ENCODE results near the gene ATF7IP. TPM values are rescaled to one million over a fixed set of nuclear protein-coding genes. Genes with fewer than 3 reads are reported as not detected.

The ATF7IP gene
- total and polyA plus RNA-seq, 9 donors, result 19.9 to 38.1 (median 29.5) TPM

DNA sequence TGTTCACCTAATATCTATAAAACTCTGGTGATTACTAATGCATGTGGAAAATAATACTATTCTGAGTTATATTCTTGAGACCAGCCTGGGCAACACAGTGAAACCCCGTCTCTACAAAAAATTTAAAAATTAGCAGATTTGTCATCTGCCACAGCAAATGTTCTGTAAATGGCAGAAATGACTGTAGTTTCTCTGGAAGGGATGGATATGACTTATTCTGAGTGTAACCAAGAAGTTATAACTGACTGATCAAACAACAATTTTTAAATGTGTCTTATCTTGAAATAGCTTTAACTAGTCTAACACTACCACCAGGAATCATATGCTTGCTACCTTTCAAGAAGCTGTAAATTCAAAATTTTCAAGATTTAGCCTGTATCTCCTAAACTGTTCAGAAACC, 113.5 kb downstream of the ATF7IP start:
- Histone ChIP-seq H3K4me3 (ENCODE audit: low read length) (no peak overlapping the region), H3K27ac (ENCODE audit: low read length) (no peak overlapping the region), H3K27me3 (ENCODE audit: control insufficient read depth, insufficient read depth, low read length) (no peaks in the 10 kb centered on the region), H3K36me3 (ENCODE audit: control insufficient read depth, insufficient read depth, low read length) (peaks cover 27% of the 10 kb centered on the region), H3K9me3 (replicated peaks; ENCODE audit: control insufficient read depth, low read depth, low read length) (peaks cover 18% of the 10 kb centered on the region), H3K4me1 (ENCODE audit: control insufficient read depth, insufficient read depth, low read length) (no peaks in the 10 kb centered on the region)
- WGBS (ENCODE audit: insufficient coverage), result no CpG with 5 or more reads among the region's 1 CpG
- DNase-seq, result no peak

DNA sequence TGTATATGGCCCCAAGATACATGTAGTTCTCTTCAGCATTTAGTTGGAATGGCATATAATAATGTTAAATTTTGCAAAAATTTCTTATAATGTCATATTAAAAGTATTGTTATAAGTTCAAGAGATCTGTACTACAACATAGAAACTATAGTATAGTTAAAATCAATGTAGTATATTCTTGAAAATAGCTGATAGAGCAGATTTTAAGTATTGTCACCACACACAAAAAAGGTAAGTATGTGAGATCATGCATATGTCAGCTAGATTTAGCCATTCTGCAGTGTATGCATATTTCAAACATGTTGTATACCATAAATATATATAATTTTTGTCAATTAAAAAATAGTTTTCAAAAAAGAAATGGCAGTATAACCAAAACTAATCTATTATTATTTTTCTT, 115.7 kb downstream of the ATF7IP start:
- Histone ChIP-seq H3K27ac (ENCODE audit: low read length) (no peak overlapping the region), H3K4me3 (ENCODE audit: low read length) (no peak overlapping the region), H3K4me1 (ENCODE audit: control insufficient read depth, insufficient read depth, low read length) (no peaks in the 10 kb centered on the region), H3K36me3 (ENCODE audit: control insufficient read depth, insufficient read depth, low read length) (peaks cover 42% of the 10 kb centered on the region), H3K9me3 (replicated peaks; ENCODE audit: control insufficient read depth, low read depth, low read length) (no peaks in the 10 kb centered on the region), H3K27me3 (ENCODE audit: control insufficient read depth, insufficient read depth, low read length) (no peaks in the 10 kb centered on the region)
- DNase-seq, result no peak

DNA sequence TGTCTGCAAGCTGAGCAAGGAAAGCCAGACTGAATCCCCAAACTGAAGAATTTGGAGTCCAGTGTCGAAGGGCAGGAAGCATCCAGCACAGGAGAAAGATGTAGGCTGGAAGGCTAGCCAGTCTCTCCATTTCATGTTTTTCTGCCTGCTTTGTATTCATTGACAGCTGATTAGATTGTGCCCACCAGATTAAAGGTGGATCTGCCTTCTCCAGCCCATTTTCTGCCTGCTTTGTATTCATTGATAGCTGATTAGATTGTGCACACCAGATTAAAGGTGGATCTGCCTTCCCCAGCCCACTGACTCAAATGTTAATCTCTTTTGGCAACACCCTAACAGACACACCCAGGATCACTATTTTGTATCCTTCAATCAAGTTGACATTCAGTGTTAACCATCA, 116.9 kb downstream of the ATF7IP start:
- WGBS (ENCODE audit: insufficient coverage), result 88% methylated on average over 1 of the region's 1 CpG
- no peak for DNase-seq
- Histone ChIP-seq H3K4me3 (ENCODE audit: low read length) (no peak overlapping the region), H3K27ac (ENCODE audit: low read length) (no peak overlapping the region), H3K4me1 (ENCODE audit: control insufficient read depth, insufficient read depth, low read length) (no peaks in the 10 kb centered on the region), H3K9me3 (replicated peaks; ENCODE audit: control insufficient read depth, low read depth, low read length) (no peaks in the 10 kb centered on the region), H3K36me3 (ENCODE audit: control insufficient read depth, insufficient read depth, low read length) (peaks cover 45% of the 10 kb centered on the region), H3K27me3 (ENCODE audit: control insufficient read depth, insufficient read depth, low read length) (no peaks in the 10 kb centered on the region)

DNA sequence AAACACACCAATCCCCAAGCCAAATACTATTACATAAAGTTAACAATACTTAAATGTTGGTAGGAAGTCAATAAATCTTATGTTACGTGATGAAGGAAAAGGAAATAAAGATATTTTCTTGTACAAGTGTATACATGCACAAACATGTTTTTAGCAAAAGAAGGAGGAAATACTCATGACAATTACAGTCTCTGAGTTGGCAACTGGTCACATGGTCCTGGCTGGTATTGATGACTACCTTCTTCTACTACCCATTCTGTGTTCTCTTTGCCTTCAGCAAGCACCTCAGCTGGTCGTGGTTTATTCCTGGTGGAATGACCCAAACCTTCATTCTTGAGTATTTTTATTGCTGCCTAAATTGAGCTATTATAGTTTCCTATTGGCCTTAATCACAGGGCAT, 117.4 kb downstream of the ATF7IP start:
- no peaks in the 10 kb centered on the region for H3K27me3 ChIP-seq (ENCODE audit: control insufficient read depth, insufficient read depth, low read length)
- no peak overlapping the region for H3K27ac ChIP-seq (ENCODE audit: low read length)
- peaks cover 50% of the 10 kb centered on the region for H3K36me3 ChIP-seq (ENCODE audit: control insufficient read depth, insufficient read depth, low read length)
- no peaks in the 10 kb centered on the region for H3K9me3 ChIP-seq (replicated peaks; ENCODE audit: control insufficient read depth, low read depth, low read length)
- H3K4me3 ChIP-seq (ENCODE audit: low read length), result no peak overlapping the region
- no peaks in the 10 kb centered on the region for H3K4me1 ChIP-seq (ENCODE audit: control insufficient read depth, insufficient read depth, low read length)
- no peak for DNase-seq
- WGBS (ENCODE audit: insufficient coverage), result no CpG with 5 or more reads among the region's 2 CpGs

DNA sequence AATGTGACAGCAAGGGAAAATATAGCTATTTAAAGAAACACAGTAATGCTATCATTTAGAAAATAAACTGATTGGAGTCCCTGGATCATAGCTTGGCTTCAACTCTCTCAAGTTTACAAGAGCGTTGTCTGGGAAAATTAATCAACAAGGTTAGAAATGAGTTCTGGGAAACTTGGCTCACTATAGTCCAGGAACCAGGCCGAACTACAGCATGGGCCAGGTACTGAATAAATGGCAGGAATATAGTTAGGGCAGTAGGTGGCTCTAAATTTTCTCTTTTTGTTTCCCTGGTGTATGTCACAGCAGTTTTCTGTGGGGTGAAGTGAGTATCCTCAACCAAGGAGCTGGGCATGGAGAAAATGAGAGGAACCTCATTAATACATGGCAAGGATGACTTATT, 129.8 kb downstream of the ATF7IP start:
- Histone ChIP-seq H3K27ac (ENCODE audit: low read length) (no peak overlapping the region), H3K4me1 (ENCODE audit: control insufficient read depth, insufficient read depth, low read length) (no peaks in the 10 kb centered on the region), H3K27me3 (ENCODE audit: control insufficient read depth, insufficient read depth, low read length) (no peaks in the 10 kb centered on the region), H3K4me3 (ENCODE audit: low read length) (no peak overlapping the region), H3K9me3 (replicated peaks; ENCODE audit: control insufficient read depth, low read depth, low read length) (peaks cover 4% of the 10 kb centered on the region), H3K36me3 (ENCODE audit: control insufficient read depth, insufficient read depth, low read length) (peaks cover 50% of the 10 kb centered on the region)
- DNase-seq, result no peak
- WGBS (ENCODE audit: insufficient coverage), result 94% methylated on average over 2 of the region's 2 CpGs

GRCh38 chr12:14505626-14506596, 140.4 kb downstream of the ATF7IP start:
- H3K9me3 ChIP-seq (replicated peaks; ENCODE audit: control insufficient read depth, low read depth, low read length), result no peaks in the 10 kb centered on the region
- no peaks in the 10 kb centered on the region for H3K27me3 ChIP-seq (ENCODE audit: control insufficient read depth, insufficient read depth, low read length)
- H3K4me1 ChIP-seq (ENCODE audit: control insufficient read depth, insufficient read depth, low read length), result no peaks in the 10 kb centered on the region
- DNase-seq, result no peak
- H3K27ac ChIP-seq (ENCODE audit: low read length), result no peak overlapping the region
- H3K4me3 ChIP-seq (ENCODE audit: low read length), result no peak overlapping the region
- no CpG with 5 or more reads among the region's 6 CpGs for WGBS (ENCODE audit: insufficient coverage)
- peaks cover 9% of the 10 kb centered on the region for H3K36me3 ChIP-seq (ENCODE audit: control insufficient read depth, insufficient read depth, low read length)

DNA sequence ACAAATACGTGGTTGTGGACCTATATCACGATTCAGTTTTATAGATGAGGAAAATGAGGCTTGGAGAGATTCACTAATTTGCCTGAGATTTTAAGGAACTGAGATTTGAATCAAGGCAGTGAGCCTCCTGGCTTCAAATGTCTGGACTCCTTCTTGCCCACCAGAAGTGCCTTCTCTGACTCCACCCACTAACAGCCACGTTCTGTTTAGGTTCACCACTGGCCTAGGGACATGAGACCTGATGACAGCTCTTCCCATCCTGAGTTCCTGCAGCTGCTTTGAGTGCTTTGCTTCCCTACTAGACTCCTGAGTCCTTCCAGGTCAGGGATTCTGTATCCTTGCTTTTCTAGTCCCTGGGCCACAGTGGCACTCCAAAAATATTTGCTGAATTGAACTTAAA, 145.1 kb downstream of the ATF7IP start:
- WGBS (ENCODE audit: insufficient coverage), result 18% methylated on average over 1 of the region's 3 CpGs
- no peaks in the 10 kb centered on the region for H3K9me3 ChIP-seq (replicated peaks; ENCODE audit: control insufficient read depth, low read depth, low read length)
- H3K27me3 ChIP-seq (ENCODE audit: control insufficient read depth, insufficient read depth, low read length), result no peaks in the 10 kb centered on the region
- H3K4me3 ChIP-seq (ENCODE audit: low read length), result no peak overlapping the region
- no peak for DNase-seq
- no peaks in the 10 kb centered on the region for H3K4me1 ChIP-seq (ENCODE audit: control insufficient read depth, insufficient read depth, low read length)
- peaks cover 5% of the 10 kb centered on the region for H3K36me3 ChIP-seq (ENCODE audit: control insufficient read depth, insufficient read depth, low read length)
- no peak overlapping the region for H3K27ac ChIP-seq (ENCODE audit: low read length)

- no CpG with 5 or more reads among the region's 4 CpGs for WGBS (ENCODE audit: insufficient coverage)
- no peak overlapping the region for H3K27ac ChIP-seq (ENCODE audit: low read length)
- H3K9me3 ChIP-seq (replicated peaks; ENCODE audit: control insufficient read depth, low read depth, low read length), result no peaks in the 10 kb centered on the region
These were observed 148.8 kb downstream of the ATF7IP start for GRCh38 chr12:14514154-14514842.

GRCh38 chr12:14514946-14515345, 149.5 kb downstream of the ATF7IP start:
- DNase-seq, result no peak
- WGBS (ENCODE audit: insufficient coverage), result no CpG with 5 or more reads among the region's 1 CpG
- H3K27ac ChIP-seq (ENCODE audit: low read length), result no peak overlapping the region
- H3K9me3 ChIP-seq (replicated peaks; ENCODE audit: control insufficient read depth, low read depth, low read length), result no peaks in the 10 kb centered on the region
- H3K4me1 ChIP-seq (ENCODE audit: control insufficient read depth, insufficient read depth, low read length), result no peaks in the 10 kb centered on the region
- no peak overlapping the region for H3K4me3 ChIP-seq (ENCODE audit: low read length)
- no peaks in the 10 kb centered on the region for H3K27me3 ChIP-seq (ENCODE audit: control insufficient read depth, insufficient read depth, low read length)
- H3K36me3 ChIP-seq (ENCODE audit: control insufficient read depth, insufficient read depth, low read length), result no peaks in the 10 kb centered on the region

More at GRCh38 chr12:14514154-14514842, 148.8 kb downstream of the ATF7IP start:
- Histone ChIP-seq H3K27me3 (ENCODE audit: control insufficient read depth, insufficient read depth, low read length) (no peaks in the 10 kb centered on the region), H3K4me3 (ENCODE audit: low read length) (no peak overlapping the region), H3K4me1 (ENCODE audit: control insufficient read depth, insufficient read depth, low read length) (no peaks in the 10 kb centered on the region), H3K36me3 (ENCODE audit: control insufficient read depth, insufficient read depth, low read length) (no peaks in the 10 kb centered on the region)
- peak; percentile 26 for DNase-seq

GRCh38 chr12:14521822-14522221, 156.3 kb downstream of the ATF7IP start:
- no peak overlapping the region for H3K27ac ChIP-seq (ENCODE audit: low read length)
- H3K4me1 ChIP-seq (ENCODE audit: control insufficient read depth, insufficient read depth, low read length), result no peaks in the 10 kb centered on the region
- H3K27me3 ChIP-seq (ENCODE audit: control insufficient read depth, insufficient read depth, low read length), result no peaks in the 10 kb centered on the region
- H3K4me3 ChIP-seq (ENCODE audit: low read length), result no peak overlapping the region
- peaks cover 8% of the 10 kb centered on the region for H3K9me3 ChIP-seq (replicated peaks; ENCODE audit: control insufficient read depth, low read depth, low read length)
- no peak for DNase-seq
- no peaks in the 10 kb centered on the region for H3K36me3 ChIP-seq (ENCODE audit: control insufficient read depth, insufficient read depth, low read length)

Measured in muscle of leg (tissue), 11 donors.